C4-2B (cell line): Measurements from ENCODE around the gene ZNF32.

Experiments
- CTCF ChIP-seq: fragments of 450-650 bp; conservative IDR thresholded peaks from 2 replicates; pipeline ENCODE4 v1.5.1; 2017; ENCODE audit warnings: mild to moderate bottlenecking
- ZFX ChIP-seq: fragments of 450-650 bp; IDR thresholded peaks from 2 replicates; pipeline ENCODE4 v1.6.1; 2017

- no peak for TF ChIP-seq CTCF
- no peak for TF ChIP-seq ZFX
Observed at GRCh38 chr10:43619368-43619767, 29.3 kb downstream of the ZNF32 start.
